Measurements from ENCODE around the gene NACC2.
"Not testable (repeated sequence)": the region's sequence is repeated elsewhere in the genome, so short reads cannot be mapped to it uniquely, and the experiment has no call there.

NACC2 gene

GRCh38 chr9:136079211-136079915, 15.7 kb downstream of the NACC2 start:
- DNase-seq = no peak

DNA sequence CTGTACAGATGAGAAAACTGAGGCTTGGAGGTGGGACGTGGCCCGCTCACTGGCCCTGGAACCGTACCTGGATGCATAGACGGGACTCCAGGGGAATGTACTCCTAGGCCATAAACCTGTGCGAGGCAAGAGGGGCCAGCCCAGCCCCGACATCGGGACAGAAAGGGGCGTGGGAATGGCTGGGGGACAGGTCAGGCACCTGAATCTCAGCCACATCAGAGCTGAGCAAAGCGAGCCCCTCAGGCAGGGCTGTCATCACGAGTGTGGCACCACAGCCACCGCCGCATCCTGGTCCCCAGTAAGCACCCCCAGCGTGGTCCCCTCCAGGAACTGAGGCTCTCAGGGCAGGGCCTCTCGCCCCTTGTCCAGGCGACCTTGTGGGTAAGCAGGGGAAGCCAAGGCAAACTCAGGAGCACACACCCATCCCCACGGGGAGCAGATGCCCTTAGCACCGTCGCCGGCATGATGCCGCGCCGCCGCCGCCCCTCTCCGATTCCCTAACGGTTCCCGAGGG, 16.5 kb downstream of the NACC2 start:
- DNase-seq = no peak

- no peak for DNase-seq
These were observed 17.1 kb downstream of the NACC2 start for GRCh38 chr9:136078024-136078423.

DNA sequence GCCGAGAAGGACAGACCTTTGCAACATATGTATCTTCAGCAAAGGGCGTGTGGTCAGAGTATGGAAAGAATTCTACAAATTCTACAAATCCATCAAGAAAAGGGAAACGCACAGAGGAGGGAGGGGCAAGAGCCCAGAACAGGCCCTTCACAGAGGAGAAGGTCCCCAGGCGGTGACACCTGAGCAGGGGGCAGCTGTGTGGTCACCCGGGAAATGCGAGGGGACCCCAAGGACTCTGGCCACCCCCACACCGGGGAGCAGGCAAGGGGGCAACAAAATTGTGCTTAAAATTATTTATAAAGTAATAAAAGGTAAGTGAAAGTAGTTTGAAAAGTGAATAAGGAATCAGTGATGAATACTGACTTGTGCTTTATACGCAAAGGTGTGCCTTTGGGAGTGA, 17.6 kb downstream of the NACC2 start:
- DNase-seq = no peak

GRCh38 chr9:136075881-136076678, 19.0 kb downstream of the NACC2 start:
- DNase-seq = peak; percentile 68

DNA sequence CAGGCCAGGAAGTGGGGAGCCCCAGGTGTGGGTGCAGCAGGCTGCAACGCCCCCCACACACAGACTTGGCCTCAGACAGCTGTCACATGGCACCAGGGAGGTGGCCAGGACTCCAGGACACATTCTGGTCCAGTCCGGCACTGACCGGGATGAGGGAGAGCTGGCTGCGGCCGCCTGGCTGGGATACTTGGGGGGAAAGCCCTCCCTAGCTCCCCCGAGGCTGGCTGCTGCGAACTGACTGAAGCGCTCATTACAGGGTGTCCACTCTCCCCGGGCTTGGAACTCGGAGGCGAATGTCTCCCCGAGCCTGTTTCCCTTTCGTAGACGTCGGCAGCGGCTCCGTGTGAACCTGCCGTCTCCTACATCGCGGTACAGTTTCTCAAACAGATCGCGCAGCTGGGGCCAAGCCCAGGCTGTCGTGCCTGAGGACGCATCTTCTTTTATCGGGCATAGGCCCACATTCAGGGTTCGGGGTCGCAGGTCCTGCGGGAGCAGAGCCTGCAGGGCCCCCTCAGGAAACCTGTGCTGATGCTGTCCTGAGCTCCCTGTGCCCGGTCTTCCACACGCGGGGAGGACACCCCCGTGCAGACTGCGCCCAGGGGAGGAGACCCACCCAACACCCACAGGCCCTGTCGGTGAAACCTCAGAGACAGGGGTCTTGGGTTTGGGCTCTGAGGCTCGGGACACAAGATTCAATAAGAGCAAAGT, 19.8 kb downstream of the NACC2 start:
- no peak for DNase-seq

- DNase-seq = no peak
These were observed 20.4 kb downstream of the NACC2 start for GRCh38 chr9:136074706-136075105.

- DNase-seq = no peak
These were observed 32.2 kb downstream of the NACC2 start for GRCh38 chr9:136062657-136063439.

DNA sequence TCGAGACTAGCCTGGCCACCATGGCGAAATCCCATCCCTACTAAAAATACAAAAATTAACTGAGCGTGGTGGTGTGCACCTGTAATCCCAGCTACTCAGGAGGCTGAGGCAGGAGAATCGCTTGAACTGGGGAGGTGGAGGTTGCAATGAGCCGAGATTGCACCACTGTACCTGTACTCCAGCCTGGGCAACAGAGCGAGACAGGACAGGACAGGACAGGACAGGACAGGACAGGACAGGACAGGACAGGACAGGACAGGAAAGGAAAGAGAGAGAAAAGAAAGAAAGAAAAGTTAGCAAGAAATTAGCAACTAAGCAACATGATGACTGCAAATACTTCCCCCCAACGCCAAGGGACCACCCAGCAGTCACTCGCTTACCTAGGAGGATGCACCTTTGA, 33.2 kb downstream of the NACC2 start:
- not testable (repeated sequence) for DNase-seq

DNA sequence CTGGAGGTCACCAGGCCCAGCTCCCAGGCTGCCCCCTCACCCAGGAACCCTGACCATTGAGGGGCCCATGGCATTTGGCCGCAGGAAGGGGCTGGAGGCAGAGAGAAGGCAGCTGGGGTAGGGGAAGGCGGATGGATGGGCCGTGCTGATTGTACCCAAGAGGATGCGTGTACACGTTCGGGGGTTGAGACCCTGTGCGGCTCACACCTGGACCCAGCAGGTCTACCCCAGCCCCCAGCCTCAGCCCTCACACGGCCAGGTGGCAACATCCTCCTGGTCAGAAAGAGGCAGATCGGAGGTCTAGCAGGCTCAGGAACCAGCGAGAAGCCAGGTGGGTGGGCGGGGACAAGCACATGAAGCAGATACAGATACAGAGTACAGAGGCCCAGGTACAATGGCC, 33.7 kb downstream of the NACC2 start:
- no peak for DNase-seq

DNA sequence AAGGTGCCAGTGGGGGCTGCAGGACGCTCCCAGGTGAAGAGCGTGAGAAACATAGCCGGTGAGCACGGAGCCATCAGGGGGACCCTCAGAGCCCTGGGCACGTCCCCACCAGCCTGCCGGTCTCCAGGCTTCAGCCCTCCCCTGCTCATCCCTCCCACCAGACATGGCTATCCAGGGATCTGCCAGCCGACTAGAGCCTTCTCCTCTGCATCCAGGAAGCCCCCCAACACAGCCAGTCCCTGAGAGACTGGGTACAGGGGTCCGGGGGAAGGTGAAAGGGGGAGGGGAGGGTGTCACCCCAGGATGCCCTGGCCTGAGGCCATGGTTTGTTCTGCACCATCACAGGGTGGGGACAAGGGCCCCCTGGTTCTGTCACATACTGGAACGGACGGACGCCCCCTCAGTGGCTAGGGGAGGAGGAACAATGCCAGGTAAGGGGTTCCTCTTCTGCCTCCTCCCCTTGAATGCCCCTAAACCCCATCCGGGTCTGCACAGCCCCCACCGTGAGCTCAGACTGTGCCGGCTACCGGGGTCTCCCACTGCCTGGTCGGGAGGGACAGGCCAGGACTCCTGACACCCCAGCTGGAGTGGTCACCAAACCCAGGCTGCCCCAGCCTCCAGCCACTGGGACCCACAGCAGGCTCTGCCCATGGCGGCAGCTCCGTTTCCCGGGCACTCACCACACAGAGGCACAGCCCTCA, 34.3 kb downstream of the NACC2 start:
- DNase-seq = no peak

GRCh38 chr9:136059851-136060670, 35.0 kb downstream of the NACC2 start:
- DNase-seq = peak; percentile 91

DNA sequence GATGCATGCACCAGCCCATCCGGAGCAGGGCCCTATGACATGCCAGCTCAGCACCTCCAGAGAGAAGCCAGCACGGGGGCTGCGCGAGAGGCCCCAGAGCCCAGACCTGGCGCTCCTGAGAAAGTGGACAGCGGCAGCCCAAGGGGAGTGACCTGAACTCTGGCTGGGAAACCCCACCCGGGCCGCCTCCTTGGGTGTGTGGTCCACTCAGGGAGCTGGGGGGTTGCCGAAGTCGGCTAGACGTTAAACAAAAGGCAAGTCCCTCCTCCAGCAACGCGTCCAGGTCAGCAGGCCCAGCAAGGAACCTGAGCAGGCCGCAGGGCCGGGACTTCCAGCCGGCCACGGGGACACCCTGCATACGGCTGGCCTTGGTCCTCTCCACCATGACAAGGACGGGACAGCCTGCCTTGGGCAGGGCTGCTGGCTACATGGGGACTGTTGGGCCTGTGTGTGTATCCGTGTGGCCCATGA, 35.7 kb downstream of the NACC2 start:
- no peak for DNase-seq

DNA sequence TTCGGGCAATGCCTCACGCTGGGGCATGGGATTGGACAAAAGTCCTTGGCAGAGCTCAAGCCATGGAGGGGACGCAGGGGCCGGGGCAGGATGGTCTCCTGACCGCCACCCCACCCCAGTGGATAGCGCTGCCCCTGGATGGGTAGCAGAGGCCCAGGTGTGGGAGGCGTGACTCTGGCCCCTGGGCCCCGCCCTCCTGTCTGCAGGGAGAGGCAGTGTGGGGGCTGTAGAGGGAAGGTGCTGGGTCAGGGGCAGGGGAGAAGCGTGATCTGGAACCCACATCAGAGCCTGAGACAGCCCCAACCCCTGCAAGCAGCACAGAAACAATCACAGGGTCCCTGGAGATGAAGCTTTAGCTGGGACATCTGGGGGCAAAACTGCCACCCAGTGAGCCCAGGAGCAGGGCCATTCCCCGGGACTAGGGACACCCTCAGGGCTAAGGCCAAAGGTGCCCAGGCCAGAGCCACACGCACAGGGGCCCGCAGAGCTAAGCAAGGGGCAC, 36.2 kb downstream of the NACC2 start:
- no peak for DNase-seq

DNA sequence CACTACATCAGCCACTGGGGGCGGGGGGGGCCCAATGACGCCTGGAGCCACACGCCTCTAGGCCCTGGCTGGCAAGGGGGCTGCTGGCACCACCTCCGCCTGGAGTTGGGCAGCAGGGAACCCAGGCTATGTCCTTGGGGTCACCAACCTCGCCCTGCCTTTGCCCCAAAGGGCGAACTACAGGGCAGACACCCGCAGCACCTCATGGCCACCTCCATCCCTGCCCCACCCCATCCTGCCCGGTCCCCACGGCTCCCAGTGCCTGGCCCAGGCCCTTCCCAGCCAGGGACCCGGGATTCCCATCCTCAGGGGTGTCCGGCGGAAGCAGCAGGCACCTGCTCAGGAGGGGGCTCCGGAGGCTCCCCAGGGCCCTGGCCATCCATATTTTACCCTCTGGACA, 37.0 kb downstream of the NACC2 start:
- DNase-seq = no peak

GRCh38 chr9:136057236-136058081, 37.6 kb downstream of the NACC2 start:
- DNase-seq = no peak

DNA sequence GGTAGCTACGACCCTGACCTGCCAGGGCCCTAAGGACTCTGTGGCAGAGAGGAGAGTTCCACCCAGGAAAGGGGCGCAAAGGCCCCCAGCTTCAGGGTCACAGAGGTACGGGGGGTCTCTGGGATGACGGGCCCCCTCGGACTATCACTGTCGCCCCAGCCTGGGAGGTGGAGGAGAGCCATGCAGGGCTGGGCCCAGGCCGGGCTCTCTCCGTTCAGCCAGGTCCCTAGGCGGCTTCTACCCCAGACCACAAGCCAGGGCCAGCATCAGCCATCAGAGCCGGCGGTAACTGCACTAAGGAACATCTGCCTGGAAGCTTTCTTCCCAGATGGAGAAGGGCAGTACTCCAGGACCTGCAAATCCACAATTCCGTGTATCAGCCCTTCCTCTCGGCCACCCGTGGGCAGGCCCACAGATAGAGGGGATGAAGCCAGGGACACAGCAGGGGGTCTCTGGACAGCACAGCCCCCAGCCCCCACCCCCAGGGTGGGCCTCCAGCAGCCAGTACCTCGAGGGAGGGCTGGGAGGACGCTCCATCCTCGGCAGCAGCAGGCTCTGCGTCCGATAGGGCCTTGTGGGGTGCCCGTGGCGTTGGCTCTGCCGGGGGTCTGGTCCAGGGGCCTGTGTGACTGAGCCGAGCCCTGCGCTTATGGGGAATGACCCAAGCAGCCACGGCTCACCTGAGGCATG, 38.4 kb downstream of the NACC2 start:
- DNase-seq = no peak

DNA sequence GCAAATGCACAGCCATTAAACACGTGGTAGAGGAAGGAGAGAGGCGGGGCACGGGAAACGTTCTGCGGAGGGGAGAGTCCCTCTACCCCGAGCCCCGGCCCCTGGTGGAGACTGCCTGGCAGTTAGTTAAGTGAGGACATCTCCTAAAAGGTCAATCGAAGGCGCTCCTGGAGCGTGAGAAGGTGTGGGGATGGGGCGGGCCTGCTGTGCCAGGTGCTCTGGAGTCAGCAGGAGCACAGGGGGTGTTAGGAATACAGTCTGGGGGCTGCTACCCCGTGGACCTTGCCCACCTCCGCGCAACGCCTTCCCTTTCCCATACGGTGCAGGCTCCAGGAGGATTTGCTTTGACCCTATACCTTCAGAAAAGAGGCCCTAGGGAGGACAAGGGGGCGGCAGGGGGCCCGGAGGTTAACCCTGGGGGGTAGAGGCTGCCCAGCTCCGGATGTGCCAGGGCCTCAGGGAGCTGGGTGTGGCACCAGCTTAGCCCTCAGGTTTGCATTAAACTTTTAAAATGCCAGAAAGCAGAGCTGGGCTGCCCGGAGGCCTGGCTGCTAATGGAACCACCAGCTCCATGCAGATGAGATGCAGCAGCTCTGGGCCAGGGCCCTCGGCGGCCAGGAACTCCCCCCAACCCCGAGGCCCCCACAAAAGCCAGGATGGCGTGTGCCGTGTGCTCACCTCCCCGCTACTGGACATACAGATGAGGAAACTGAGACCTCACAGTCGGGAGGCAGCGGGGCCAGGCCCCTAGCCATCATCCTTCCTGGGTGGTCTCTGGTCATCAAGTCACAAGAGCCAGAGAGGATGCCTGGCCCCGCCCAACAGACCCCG, 39.2 kb downstream of the NACC2 start:
- DNase-seq = no peak

Data from suppressor macrophage treated with lipopolysaccharide for 4 hours (primary cell).